Psoas muscle (tissue), 8 donors: ENCODE data around the gene TMX4. TPM values are rescaled to one million over a fixed set of nuclear protein-coding genes. Genes with fewer than 3 reads are reported as not detected.

Source experiments
- ATAC-seq, 4 donors: fragments of 200-7000 bp; cut with Tn5 transposase; one replicate each; pipeline ENCODE4 v1.9.1; 2020; ENCODE audit warnings: moderate library complexity in 3 of 4, mild to moderate bottlenecking in 2 of 4
- DNase-seq, 2 donors: peaks; one replicate each; pipeline ENCODE4 v3.0.0-alpha.2; 2020
- H3K27ac ChIP-seq: fragments of 200-600 bp; one replicate; pipeline ENCODE4 v1.8.0; 2022
- H3K27me3 ChIP-seq, 3 donors: fragments of 200-600 bp in 1 of 3; one replicate each; pipeline versions ENCODE4 v1.6.1 to v1.8.0; 2013 to 2022; ENCODE audit warnings: low read length in 2 of 3, mild to moderate bottlenecking in 2 of 3, moderate library complexity in 1 of 3; ENCODE audit not compliant: insufficient read depth in 3 of 3
- H3K36me3 ChIP-seq, 2 donors: fragments of 200-600 bp in 1 of 2; one replicate each; pipeline versions ENCODE4 v1.6.1 to v1.8.0; 2013 to 2022; ENCODE audit warnings: low read depth in 1 of 2, mild to moderate bottlenecking in 1 of 2, moderate library complexity in 1 of 2; ENCODE audit not compliant: insufficient read depth in 1 of 2
- H3K4me1 ChIP-seq: fragments of 200-600 bp; one replicate; pipeline ENCODE4 v1.8.0; 2022
- H3K4me3 ChIP-seq: fragments of 200-600 bp; one replicate; pipeline ENCODE4 v1.8.0; 2022; ENCODE audit warnings: mild to moderate bottlenecking
- H3K9me3 ChIP-seq: fragments of 200-600 bp; one replicate; pipeline ENCODE4 v1.8.0; 2022
- CTCF ChIP-seq: fragments of 200-600 bp; IDR thresholded peaks from one replicate; pipeline ENCODE4 v1.8.0; 2022; ENCODE audit warnings: antibody characterized with exemption
- WGBS, 3 donors: extraction: QIAGEN DNeasy Blood & Tissue Kit; methylation state at CpG; one replicate each; pipeline versions ENCODE4 v1.1.6 to v1.1.7; 2013; 5-methylcytosine and 5-hydroxymethylcytosine counted together
- intact Hi-C, 2 donors: fragments of 100-400 bp; cut with DNase I; formaldehyde crosslinking; loops; one replicate each; pipeline versions ENCODE4 v1.11.0 to v1.14.2; 2022
- polyA plus RNA-seq, 3 donors: library from polyadenylated mRNA; stranded (reverse); fragments of 200-250 nt; gene quantifications; one replicate each; pipeline ENCODE4 v1.2.3, GENCODE V29; 2013
- total RNA-seq, 4 donors: library from RNA; stranded (reverse); fragmentation: NEBNext Ultra II Directional in 2 of 4; extraction: Animal tissue kit (Norgen Biotek cat#: 25700) in 2 of 4; gene quantifications; one replicate each; pipeline versions ENCODE4 v1.2.1 to v1.2.4, GENCODE V29; 2021 to 2023
- donor health status: healthy with polysubstance abuse.
- donor health status: DM: no; HTN: no; CAD: no; lungs with moderate emphysema.
- donor health status: Bipolar disorder and iron deficiency.
- donor health status: healthy.
- donor health status: DM: yes; HTN: yes; CAD: no.
- donor health status: DM: no; HTN: no; CAD: no.
- donor health status: DM: no; HTN: no; CAD: no.
- donor health status: DM: yes; HTN: yes; CAD: no.

TMX4 gene
- total and polyA plus RNA-seq, 7 donors = 9.3 to 66.7 (median 42.7) TPM

GRCh38 chr20:7975851-7976414 lies 43.6 kb downstream of the TMX4 start:
- Histone ChIP-seq H3K4me1 (no peaks in the 10 kb centered on the region), H3K27ac (no peak overlapping the region), H3K27me3 (no peaks in the 10 kb centered on the region), H3K36me3 (peaks cover 0 to 25% of the 10 kb centered on the region in 2 donors), H3K4me3 (no peak overlapping the region), H3K9me3 (no peaks in the 10 kb centered on the region)
- intact Hi-C loops = no loop called here
- TF ChIP-seq CTCF = no peak
- no peak for DNase-seq
- WGBS, 3 donors = 66 to 71% (median 69%) methylated on average over 9 of the region's 9 CpGs
- no peak for ATAC-seq

GRCh38 chr20:7974785-7975435 lies 44.7 kb downstream of the TMX4 start:
- no peak overlapping the region for H3K4me3 ChIP-seq
- DNase-seq (no peak), ATAC-seq (no peak)
- no peaks in the 10 kb centered on the region for H3K27me3 ChIP-seq
- no peak for TF ChIP-seq CTCF
- intact Hi-C loops = no loop called here
- H3K27ac ChIP-seq = no peak overlapping the region
- H3K4me1 ChIP-seq = no peaks in the 10 kb centered on the region
- no peaks in the 10 kb centered on the region for H3K9me3 ChIP-seq
- H3K36me3 ChIP-seq = peaks cover 0 to 17% of the 10 kb centered on the region in 2 donors
- 74 to 82% (median 77%) methylated on average over 4 of the region's 4 CpGs for WGBS, 3 donors

- Histone ChIP-seq H3K9me3 (no peaks in the 10 kb centered on the region), H3K27ac (no peak overlapping the region), H3K27me3 (peaks cover 0 to 3% (median 0%) of the 10 kb centered on the region in 3 donors), H3K4me3 (no peak overlapping the region), H3K36me3 (no peaks in the 10 kb centered on the region), H3K4me1 (no peaks in the 10 kb centered on the region)
- no peak for ATAC-seq
- 84 to 89% (median 86%) methylated on average over 2 of the region's 2 CpGs for WGBS, 3 donors
- no peak for DNase-seq
- TF ChIP-seq CTCF = no peak
- intact Hi-C loops = no loop called here
Measured at GRCh38 chr20:7971536-7972280, 47.9 kb downstream of the TMX4 start.

- DNase-seq (no peak), ATAC-seq (peak in 2 of 4 donors; percentile 17 to 49)
- Histone ChIP-seq H3K27me3 (peaks cover 0 to 3% (median 0%) of the 10 kb centered on the region in 3 donors), H3K4me1 (no peaks in the 10 kb centered on the region), H3K27ac (no peak overlapping the region), H3K4me3 (no peak overlapping the region), H3K9me3 (no peaks in the 10 kb centered on the region), H3K36me3 (no peaks in the 10 kb centered on the region)
- intact Hi-C loops = no loop called here
- no peak for TF ChIP-seq CTCF
- WGBS, 3 donors = 21 to 38% (median 37%) methylated on average over 4 of the region's 4 CpGs
Measured at GRCh38 chr20:7967199-7967844, 52.2 kb downstream of the TMX4 start.
